Measurements from ENCODE around the gene SUN1.

- TF ChIP-seq POLR2AphosphoS5 (IDR thresholded peaks at IDR 0.05) (no peak), CTCF (IDR thresholded peaks at IDR 0.05) (no peak), POLR2A (IDR thresholded peaks at IDR 0.05) (no peak)
These were observed 29.0 kb upstream of the SUN1 start for GRCh38 chr7:803243-803635.

Measured in suprapubic skin (tissue), 4 donors.